Stomach (tissue), 4 donors: ENCODE measurements around the gene RPTOR.

Experiments
- POLR2AphosphoS5 ChIP-seq, 3 donors: sonication (generic); formaldehyde crosslinking; IDR thresholded peaks; one replicate each; pipeline ENCODE4 v1.6.1; 2016; ENCODE audit warnings: antibody characterized with exemption in 3 of 3
- TF ChIP-seq, protein P1 (sequence below), 7 experiments: fragments of 450-650 bp in 4 of 7; fragments of 200-600 bp in 3 of 7; sonication (generic) in 3 of 7; IDR thresholded peaks; one replicate each; pipeline ENCODE4 v1.5.1; 2016 to 2019; ENCODE audit warnings: antibody characterized with exemption in 7 of 7, control low read depth in 2 of 7, mild to moderate bottlenecking in 1 of 7

DNA sequence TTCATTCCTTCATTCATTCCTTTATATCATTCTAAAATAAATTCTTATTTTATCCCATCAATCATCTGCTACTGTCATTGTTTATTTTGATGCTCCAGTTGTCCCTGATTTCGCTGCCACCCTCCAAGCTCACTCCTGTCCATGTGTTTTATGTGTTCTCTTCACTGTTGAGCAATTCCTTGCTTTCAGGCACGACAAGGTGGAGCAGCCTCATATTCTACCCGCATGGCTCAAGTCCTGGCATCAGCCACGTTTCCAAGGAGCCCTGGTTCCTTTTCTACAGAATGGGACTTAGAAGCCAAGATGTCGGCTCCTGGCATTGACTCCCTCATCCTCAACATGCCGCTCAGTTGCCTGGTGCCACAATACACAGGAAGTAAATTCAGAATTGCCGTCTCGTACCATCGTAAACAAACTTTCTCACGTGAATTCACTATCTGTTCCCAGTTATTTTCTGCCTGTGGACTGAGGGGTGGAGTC lies 139.0 kb downstream of the RPTOR start:
- TF ChIP-seq, protein P1, sequence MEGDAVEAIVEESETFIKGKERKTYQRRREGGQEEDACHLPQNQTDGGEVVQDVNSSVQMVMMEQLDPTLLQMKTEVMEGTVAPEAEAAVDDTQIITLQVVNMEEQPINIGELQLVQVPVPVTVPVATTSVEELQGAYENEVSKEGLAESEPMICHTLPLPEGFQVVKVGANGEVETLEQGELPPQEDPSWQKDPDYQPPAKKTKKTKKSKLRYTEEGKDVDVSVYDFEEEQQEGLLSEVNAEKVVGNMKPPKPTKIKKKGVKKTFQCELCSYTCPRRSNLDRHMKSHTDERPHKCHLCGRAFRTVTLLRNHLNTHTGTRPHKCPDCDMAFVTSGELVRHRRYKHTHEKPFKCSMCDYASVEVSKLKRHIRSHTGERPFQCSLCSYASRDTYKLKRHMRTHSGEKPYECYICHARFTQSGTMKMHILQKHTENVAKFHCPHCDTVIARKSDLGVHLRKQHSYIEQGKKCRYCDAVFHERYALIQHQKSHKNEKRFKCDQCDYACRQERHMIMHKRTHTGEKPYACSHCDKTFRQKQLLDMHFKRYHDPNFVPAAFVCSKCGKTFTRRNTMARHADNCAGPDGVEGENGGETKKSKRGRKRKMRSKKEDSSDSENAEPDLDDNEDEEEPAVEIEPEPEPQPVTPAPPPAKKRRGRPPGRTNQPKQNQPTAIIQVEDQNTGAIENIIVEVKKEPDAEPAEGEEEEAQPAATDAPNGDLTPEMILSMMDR (IDR thresholded peaks at IDR 0.05) = no peak
- TF ChIP-seq POLR2AphosphoS5 (IDR thresholded peaks at IDR 0.05) = no peak
